Measurements from ENCODE around the gene CLEC18C. TPM values are rescaled to one million over a fixed set of nuclear protein-coding genes. Genes with fewer than 3 reads are reported as not detected.

Gene CLEC18C
- 0.08 to 0.24 TPM (median 0.10 TPM) in 3 of 5 replicates, not detected in the others for total RNA-seq (2022; extraction: Qiagen RNA extraction; ENCODE audit: low read depth)

GRCh38 chr16:70173212-70173837 lies at the start of gene CLEC18C:
Gene CLEC18C (plus strand): TSS chr16:70173787. CDS start chr16:70174279, 492 bp downstream.

Other genes starting within 250 kb of the CLEC18C start
- gene CLEC18A, start 222.5 kb upstream of the CLEC18C start, total RNA-seq (2022; extraction: Qiagen RNA extraction; ENCODE audit: low read depth), result 0.08 TPM in 2 of 5 replicates, not detected in the others
- gene PDPR, start 59.5 kb upstream of the CLEC18C start, total RNA-seq (2022; extraction: Qiagen RNA extraction; ENCODE audit: low read depth), result 13.0 to 17.5 TPM (median 14.5 TPM) in 5 replicates
- 12.2 to 15.9 TPM (median 15.3 TPM) in 5 replicates for gene EXOSC6, start 78.2 kb downstream of the CLEC18C start, total RNA-seq (2022; extraction: Qiagen RNA extraction; ENCODE audit: low read depth)
- gene AARS1, start 115.7 kb downstream of the CLEC18C start, total RNA-seq (2022; extraction: Qiagen RNA extraction; ENCODE audit: low read depth), result 98.0 to 111 TPM (median 104 TPM) in 5 replicates
- 29.3 to 35.7 TPM (median 31.9 TPM) in 5 replicates for gene DDX19B, start 125.4 kb downstream of the CLEC18C start, total RNA-seq (2022; extraction: Qiagen RNA extraction; ENCODE audit: low read depth)
- gene DDX19A, start 173.1 kb downstream of the CLEC18C start, total RNA-seq (2022; extraction: Qiagen RNA extraction; ENCODE audit: low read depth), result 39.1 to 41.8 TPM (median 40.1 TPM) in 5 replicates

All from A549 treated with CpdA at 1 μM for 4 hours (cell line).